ENCODE results near the gene AXDND1.

AXDND1 gene

DNA sequence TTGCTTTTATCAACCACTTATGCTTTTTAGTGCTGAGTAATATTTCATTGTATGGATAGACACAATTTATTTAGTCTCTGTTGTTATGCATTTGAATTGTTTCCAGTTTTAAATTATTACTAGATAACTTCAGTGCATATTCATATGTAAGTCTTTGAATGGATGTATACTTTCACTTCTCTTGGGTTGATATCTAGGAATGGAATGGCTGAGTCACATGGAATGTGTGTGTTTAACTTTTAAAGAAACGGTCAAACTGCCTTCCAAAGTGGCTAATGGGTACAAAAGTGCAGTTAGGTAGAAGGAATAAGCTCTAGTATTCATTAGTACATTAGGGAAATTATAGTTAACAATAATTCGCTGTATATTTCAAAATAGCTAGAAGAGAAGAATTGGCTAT lies 127.6 kb downstream of the AXDND1 start:
- Histone ChIP-seq H3K4me3 (ENCODE audit: low read depth, low read length) (no peak overlapping the region), H3K9me3 (ENCODE audit: insufficient read depth, low read depth, low read length) (no peaks in the 10 kb centered on the region), H3K79me1 (ENCODE audit: low read length) (no peaks in the 10 kb centered on the region), H4K8ac (ENCODE audit: low read depth, low read length) (no peak overlapping the region), H2AFZ (ENCODE audit: insufficient read depth, low read length, poor library complexity) (no peak overlapping the region), H2BK120ac (ENCODE audit: insufficient read depth, low read length, poor library complexity) (no peak overlapping the region), H3K36me3 (ENCODE audit: control insufficient read depth in 1 of 2, insufficient read depth in 2 of 2, low read length in 2 of 2) (no peaks in the 10 kb centered on the region), H3K27me3 (ENCODE audit: insufficient read depth, low read length) (no peaks in the 10 kb centered on the region), H4K91ac (ENCODE audit: low read depth, low read length) (no peak overlapping the region), H2AK5ac (ENCODE audit: low read length) (no peak overlapping the region), H3K9ac (ENCODE audit: low read length) (no peak overlapping the region), H3K23ac (ENCODE audit: low read length) (no peak overlapping the region), H3K18ac (ENCODE audit: low read length) (no peak overlapping the region), H3K4ac (ENCODE audit: low read depth, low read length) (no peak overlapping the region), H3K4me2 (ENCODE audit: low read length) (no peak overlapping the region), H3K79me2 (ENCODE audit: control insufficient read depth, insufficient read depth, low read length, poor library complexity) (no peaks in the 10 kb centered on the region), H2BK5ac (ENCODE audit: low read depth, low read length, poor library complexity) (no peak overlapping the region), H3K14ac (ENCODE audit: low read length) (no peak overlapping the region), H2BK12ac (ENCODE audit: low read length) (no peak overlapping the region), H4K12ac (ENCODE audit: low read depth, low read length) (no peak overlapping the region), H3K4me1 (ENCODE audit: control insufficient read depth in 1 of 2, insufficient read depth in 2 of 2, low read length in 2 of 2) (no peaks in the 10 kb centered on the region), H3K27ac (ENCODE audit: low read depth, low read length) (no peak overlapping the region)
- no CpG with 5 or more reads among the region's 2 CpGs for WGBS (ENCODE audit: extremely low coverage, insufficient coverage, insufficient read length)
- peak in 1 of 2 donors; percentile 17 for DNase-seq

GRCh38 chr1:179506199-179506598 lies 140.4 kb downstream of the AXDND1 start:
- no peak overlapping the region for H3K4ac ChIP-seq (ENCODE audit: low read depth, low read length)
- no CpG with 5 or more reads among the region's 6 CpGs for WGBS (ENCODE audit: extremely low coverage, insufficient coverage, insufficient read length)
- no peak for DNase-seq

DNA sequence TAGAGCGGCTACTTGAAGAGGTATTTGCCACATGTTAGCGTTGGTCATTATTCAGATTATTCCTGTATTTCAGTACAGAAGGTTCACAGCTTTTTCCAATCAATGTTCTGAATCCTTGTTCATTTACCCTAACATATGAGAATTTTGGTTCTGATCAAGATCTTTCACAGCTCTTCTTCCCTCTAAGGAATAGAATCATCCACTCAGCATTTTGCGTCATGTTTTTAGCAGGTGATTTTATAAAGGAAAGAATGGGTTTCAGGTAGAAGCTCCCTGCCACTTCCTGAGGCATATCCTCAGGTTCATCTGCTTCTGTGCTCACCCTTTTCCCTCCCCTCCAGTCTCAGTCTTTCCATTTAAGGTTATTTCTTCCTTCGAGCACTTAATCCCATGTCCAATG lies 143.6 kb downstream of the AXDND1 start:
- DNase-seq: no peak
- no CpG with 5 or more reads among the region's 4 CpGs for WGBS (ENCODE audit: extremely low coverage, insufficient coverage, insufficient read length)
- Histone ChIP-seq H3K18ac (ENCODE audit: low read length) (no peak overlapping the region), H3K9me3 (ENCODE audit: insufficient read depth, low read depth, low read length) (no peaks in the 10 kb centered on the region), H2BK120ac (ENCODE audit: insufficient read depth, low read length, poor library complexity) (no peak overlapping the region), H4K91ac (ENCODE audit: low read depth, low read length) (no peak overlapping the region), H3K4me3 (ENCODE audit: low read depth, low read length) (no peak overlapping the region), H2BK12ac (ENCODE audit: low read length) (no peak overlapping the region), H3K9ac (ENCODE audit: low read length) (no peak overlapping the region), H2BK5ac (ENCODE audit: low read depth, low read length, poor library complexity) (no peak overlapping the region), H3K79me1 (ENCODE audit: low read length) (no peaks in the 10 kb centered on the region), H3K14ac (ENCODE audit: low read length) (no peak overlapping the region), H3K4me2 (ENCODE audit: low read length) (no peak overlapping the region), H3K36me3 (ENCODE audit: control insufficient read depth in 1 of 2, insufficient read depth in 2 of 2, low read length in 2 of 2) (no peaks in the 10 kb centered on the region), H3K27me3 (ENCODE audit: insufficient read depth, low read length) (no peaks in the 10 kb centered on the region), H4K12ac (ENCODE audit: low read depth, low read length) (no peak overlapping the region), H3K27ac (ENCODE audit: low read depth, low read length) (no peak overlapping the region), H3K4me1 (ENCODE audit: control insufficient read depth in 1 of 2, insufficient read depth in 2 of 2, low read length in 2 of 2) (no peaks in the 10 kb centered on the region), H3K4ac (ENCODE audit: low read depth, low read length) (no peak overlapping the region), H4K8ac (ENCODE audit: low read depth, low read length) (no peak overlapping the region), H2AFZ (ENCODE audit: insufficient read depth, low read length, poor library complexity) (no peak overlapping the region), H3K23ac (ENCODE audit: low read length) (no peak overlapping the region), H2AK5ac (ENCODE audit: low read length) (no peak overlapping the region), H3K79me2 (ENCODE audit: control insufficient read depth, insufficient read depth, low read length, poor library complexity) (no peaks in the 10 kb centered on the region)

More at GRCh38 chr1:179506199-179506598, 140.4 kb downstream of the AXDND1 start:
- H3K23ac ChIP-seq (ENCODE audit: low read length): no peak overlapping the region
- H3K14ac ChIP-seq (ENCODE audit: low read length): no peak overlapping the region
- H2BK12ac ChIP-seq (ENCODE audit: low read length): no peak overlapping the region
- H3K79me1 ChIP-seq (ENCODE audit: low read length): no peaks in the 10 kb centered on the region
- no peak overlapping the region for H4K12ac ChIP-seq (ENCODE audit: low read depth, low read length)
- H3K9ac ChIP-seq (ENCODE audit: low read length): no peak overlapping the region
- no peak overlapping the region for H3K4me3 ChIP-seq (ENCODE audit: low read depth, low read length)
- H2BK5ac ChIP-seq (ENCODE audit: low read depth, low read length, poor library complexity): no peak overlapping the region
- no peaks in the 10 kb centered on the region for H3K9me3 ChIP-seq (ENCODE audit: insufficient read depth, low read depth, low read length)
- no peaks in the 10 kb centered on the region for H3K27me3 ChIP-seq (ENCODE audit: insufficient read depth, low read length)
- no peak overlapping the region for H3K27ac ChIP-seq (ENCODE audit: low read depth, low read length)
- H3K4me2 ChIP-seq (ENCODE audit: low read length): no peak overlapping the region
- no peaks in the 10 kb centered on the region for H3K36me3 ChIP-seq (ENCODE audit: control insufficient read depth in 1 of 2, insufficient read depth in 2 of 2, low read length in 2 of 2)
- no peak overlapping the region for H2AFZ ChIP-seq (ENCODE audit: insufficient read depth, low read length, poor library complexity)
- H2BK120ac ChIP-seq (ENCODE audit: insufficient read depth, low read length, poor library complexity): no peak overlapping the region
- no peak overlapping the region for H4K8ac ChIP-seq (ENCODE audit: low read depth, low read length)
- H3K18ac ChIP-seq (ENCODE audit: low read length): no peak overlapping the region
- no peak overlapping the region for H4K91ac ChIP-seq (ENCODE audit: low read depth, low read length)
- H3K79me2 ChIP-seq (ENCODE audit: control insufficient read depth, insufficient read depth, low read length, poor library complexity): no peaks in the 10 kb centered on the region
- no peaks in the 10 kb centered on the region for H3K4me1 ChIP-seq (ENCODE audit: control insufficient read depth in 1 of 2, insufficient read depth in 2 of 2, low read length in 2 of 2)
- no peak overlapping the region for H2AK5ac ChIP-seq (ENCODE audit: low read length)

DNA sequence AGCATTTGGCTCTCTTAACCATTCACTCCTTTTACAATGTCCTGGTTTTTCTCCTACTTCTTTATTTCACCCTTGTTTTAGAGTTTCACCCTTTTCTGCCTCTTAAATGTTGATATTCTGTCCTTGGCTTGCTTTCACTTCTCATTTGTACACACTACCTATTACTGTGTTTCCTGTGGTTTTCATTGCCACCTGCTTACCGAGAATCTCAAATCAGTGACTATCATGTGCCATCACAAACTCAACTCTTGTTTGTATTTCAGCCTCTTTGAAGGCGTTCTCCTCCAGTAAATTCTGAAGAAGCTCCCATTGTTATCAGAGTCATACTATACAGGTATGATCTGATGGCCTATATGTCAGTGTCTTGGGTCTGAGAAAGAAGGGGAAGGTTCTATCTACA lies 144.3 kb downstream of the AXDND1 start:
- H3K27me3 ChIP-seq (ENCODE audit: insufficient read depth, low read length): no peaks in the 10 kb centered on the region
- no peaks in the 10 kb centered on the region for H3K36me3 ChIP-seq (ENCODE audit: control insufficient read depth in 1 of 2, insufficient read depth in 2 of 2, low read length in 2 of 2)
- no peak overlapping the region for H3K18ac ChIP-seq (ENCODE audit: low read length)
- no peak overlapping the region for H3K4ac ChIP-seq (ENCODE audit: low read depth, low read length)
- H3K4me2 ChIP-seq (ENCODE audit: low read length): no peak overlapping the region
- H2AFZ ChIP-seq (ENCODE audit: insufficient read depth, low read length, poor library complexity): no peak overlapping the region
- no peak overlapping the region for H2BK5ac ChIP-seq (ENCODE audit: low read depth, low read length, poor library complexity)
- DNase-seq: no peak
- H3K79me2 ChIP-seq (ENCODE audit: control insufficient read depth, insufficient read depth, low read length, poor library complexity): no peaks in the 10 kb centered on the region
- H4K91ac ChIP-seq (ENCODE audit: low read depth, low read length): no peak overlapping the region
- H2BK120ac ChIP-seq (ENCODE audit: insufficient read depth, low read length, poor library complexity): no peak overlapping the region
- no peaks in the 10 kb centered on the region for H3K79me1 ChIP-seq (ENCODE audit: low read length)
- H3K23ac ChIP-seq (ENCODE audit: low read length): no peak overlapping the region
- H3K9ac ChIP-seq (ENCODE audit: low read length): no peak overlapping the region
- H2BK12ac ChIP-seq (ENCODE audit: low read length): no peak overlapping the region
- H3K4me1 ChIP-seq (ENCODE audit: control insufficient read depth in 1 of 2, insufficient read depth in 2 of 2, low read length in 2 of 2): no peaks in the 10 kb centered on the region
- H4K8ac ChIP-seq (ENCODE audit: low read depth, low read length): no peak overlapping the region
- no peak overlapping the region for H3K4me3 ChIP-seq (ENCODE audit: low read depth, low read length)
- H3K14ac ChIP-seq (ENCODE audit: low read length): no peak overlapping the region
- no peak overlapping the region for H2AK5ac ChIP-seq (ENCODE audit: low read length)
- no CpG with 5 or more reads among the region's 2 CpGs for WGBS (ENCODE audit: extremely low coverage, insufficient coverage, insufficient read length)
- no peak overlapping the region for H3K27ac ChIP-seq (ENCODE audit: low read depth, low read length)
- no peak overlapping the region for H4K12ac ChIP-seq (ENCODE audit: low read depth, low read length)
- H3K9me3 ChIP-seq (ENCODE audit: insufficient read depth, low read depth, low read length): no peaks in the 10 kb centered on the region
